GM12878 (cell line): Measurements from ENCODE around the gene S100A2. TPM values are rescaled to one million over a fixed set of nuclear protein-coding genes. Genes with fewer than 3 reads are reported as not detected.

Experiments used
- ATAC-seq: fragments of 200-7000 bp; cut with Tn5 transposase; 3 replicates; pipeline ENCODE4 v1.9.1; 2020; ENCODE audit warnings: mild to moderate bottlenecking, moderate library complexity
- BruUV-seq: library from RNA; stranded (reverse); fragments of 400-500 nt; replicated peaks from 2 replicates; lab custom pipeline; 2021; lab: Mats Ljungman, UMichigan
- CTCF ChIA-PET: fragments of 300-600 bp; sonication (Branson Sonifier 250); formaldehyde crosslinking; extraction: SDS; loops from one replicate; lab custom pipeline; 2021; ENCODE audit warnings: inconsistent platforms; lab: Yijun Ruan, JAX
- POLR2A ChIA-PET: fragments of 350-600 bp; formaldehyde crosslinking; extraction: SDS; loops from one replicate; lab custom pipeline; 2021; ENCODE audit warnings: inconsistent platforms; lab: Charles Lee
- RAD21 ChIA-PET: fragments of 300-600 bp; sonication (Branson Sonifier 250); formaldehyde crosslinking; loops from one replicate; lab custom pipeline; 2023; ENCODE audit warnings: antibody characterized with exemption; ENCODE audit not compliant: unreplicated experiment; lab: Charles Lee
- SMC1A ChIA-PET: fragments of 300-600 bp; sonication (Branson Sonifier 250); formaldehyde crosslinking; loops from one replicate; lab custom pipeline; 2023; ENCODE audit not compliant: unreplicated experiment, uncharacterized antibody; lab: Charles Lee
- DNase-seq: peaks from one replicate; pipeline ENCODE4 v3.0.0-alpha.2; 2011; ENCODE audit warnings: low read depth, low spot score
- FAIRE-seq: peaks from 3 replicates; lab custom pipeline; 2011; peaks lifted over from hg19 to GRCh38; lab: Jason Lieb, UNC
- H2AFZ ChIP-seq: 2 replicates; pipeline ENCODE4 v1.6.0; 2011; ENCODE audit warnings: low read depth, low read length, control low read depth; ENCODE audit not compliant: control insufficient read depth
- H3K27ac ChIP-seq: 2 replicates; pipeline ENCODE4 v1.5.1; 2011; ENCODE audit warnings: control low read depth; ENCODE audit not compliant: control insufficient read depth, insufficient read depth
- H3K27me3 ChIP-seq, 2 experiments: replicated peaks in 1 of 2; 2 replicates each; pipeline versions ENCODE4 v1.6.0 to v1.6.1; 2011; ENCODE audit warnings: low read length in 1 of 2; ENCODE audit not compliant: control insufficient read depth in 2 of 2, insufficient read depth in 2 of 2
- H3K36me3 ChIP-seq, 2 experiments: 2 replicates each; pipeline ENCODE4 v1.5.1; 2011; ENCODE audit warnings: low read length in 1 of 2; ENCODE audit not compliant: control insufficient read depth in 2 of 2, insufficient read depth in 2 of 2
- H3K4me1 ChIP-seq: 2 replicates; pipeline ENCODE4 v1.6.1; 2011; ENCODE audit warnings: mild to moderate bottlenecking, low read length, moderate library complexity, mixed read lengths; ENCODE audit not compliant: control insufficient read depth, insufficient read depth
- H3K4me2 ChIP-seq: 2 replicates; pipeline ENCODE4 v1.6.0; 2011; ENCODE audit warnings: control low read depth; ENCODE audit not compliant: control insufficient read depth, insufficient read depth
- H3K4me3 ChIP-seq: fragments of 200-600 bp; sonication (generic); 2 replicates; pipeline ENCODE4 v1.5.1; 2016
- H3K79me2 ChIP-seq: 2 replicates; pipeline ENCODE4 v1.6.0; 2011; ENCODE audit warnings: low read length; ENCODE audit not compliant: control insufficient read depth, insufficient read depth
- H3K9ac ChIP-seq: 2 replicates; pipeline ENCODE4 v1.8.0; 2011; ENCODE audit warnings: low read length, control low read depth, mixed read lengths; ENCODE audit not compliant: control insufficient read depth, insufficient read depth
- H3K9me3 ChIP-seq: replicated peaks from 3 replicates; pipeline ENCODE4 v1.5.1; 2011; ENCODE audit warnings: mild to moderate bottlenecking, low read length; ENCODE audit not compliant: control insufficient read depth, insufficient read depth
- H4K20me1 ChIP-seq: 2 replicates; pipeline ENCODE4 v1.6.0; 2011; ENCODE audit not compliant: control insufficient read depth, insufficient read depth
- BCL11A ChIP-seq: IDR thresholded peaks from 2 replicates; pipeline ENCODE4 v1.6.1; 2011; ENCODE audit warnings: low read depth, low read length
- BHLHE40 ChIP-seq, 2 experiments: fragments of 450-650 bp in 1 of 2; IDR thresholded peaks; 2 replicates each; pipeline ENCODE4 v1.6.1; 2011 to 2017; ENCODE audit warnings: low read depth in 2 of 2, borderline replicate concordance in 1 of 2, improper control_type of control experiment in 1 of 2, low read length in 1 of 2, mild to moderate bottlenecking in 1 of 2
- BMI1 ChIP-seq: fragments of 450-650 bp; IDR thresholded peaks from 2 replicates; pipeline ENCODE4 v1.6.1; 2016; ENCODE audit warnings: mild to moderate bottlenecking, moderate library complexity, borderline replicate concordance
- CBX5 ChIP-seq: sonication (generic); IDR thresholded peaks from 2 replicates; pipeline ENCODE4 v1.6.1; 2016; ENCODE audit warnings: low read depth, moderate library complexity, mild to moderate bottlenecking, inconsistent platforms
- CREM ChIP-seq: IDR thresholded peaks from 2 replicates; pipeline ENCODE4 v1.6.1; 2014; ENCODE audit warnings: antibody characterized with exemption, low read depth
- HDGF ChIP-seq: fragments of 450-650 bp; IDR thresholded peaks from 2 replicates; pipeline ENCODE4 v1.6.1; 2016; ENCODE audit warnings: antibody characterized with exemption
- IRF3 ChIP-seq: fragments of 450-650 bp; IDR thresholded peaks from 2 replicates; pipeline ENCODE4 v1.6.1; 2014; ENCODE audit warnings: mild to moderate bottlenecking
- NR2F1 ChIP-seq: fragments of 450-650 bp; conservative IDR thresholded peaks from 2 replicates; pipeline ENCODE4 v1.6.1; 2017; ENCODE audit warnings: mild to moderate bottlenecking
- PAX5 ChIP-seq: IDR thresholded peaks from 2 replicates; pipeline ENCODE4 v1.6.1; 2011; ENCODE audit warnings: low read depth, low read length, borderline replicate concordance
- POLR2AphosphoS2 ChIP-seq: IDR thresholded peaks from 2 replicates; pipeline ENCODE4 v1.6.1; 2011; ENCODE audit warnings: low read depth, mild to moderate bottlenecking, low read length, improper control_type of control experiment, moderate library complexity
- SMARCA5 ChIP-seq: fragments of 450-650 bp; IDR thresholded peaks from 2 replicates; pipeline ENCODE4 v1.6.1; 2017; ENCODE audit warnings: mild to moderate bottlenecking
- SPI1 ChIP-seq: IDR thresholded peaks from 2 replicates; pipeline ENCODE4 v1.6.1; 2011; ENCODE audit warnings: low read depth, mild to moderate bottlenecking, low read length, moderate library complexity, borderline replicate concordance; ENCODE audit not compliant: insufficient read depth
- WGBS: methylation state at CpG from one replicate; pipeline ENCODE4 v1.1.6; 2016; ENCODE audit warnings: low lambda C conversion rate; ENCODE audit not compliant: insufficient replicate concordance, insufficient coverage; ENCODE audit errors: missing lambda C conversion rate; 5-methylcytosine and 5-hydroxymethylcytosine counted together
- in situ Hi-C: fragments of 300-500 bp; cut with MboI; formaldehyde crosslinking; loops from 9 replicates; pipeline ENCODE4 v1.14.3; 2018; ENCODE audit warnings: mixed read lengths
- intact Hi-C: fragments of 100-400 bp; cut with micrococcal nuclease; formaldehyde crosslinking; loops from one replicate; pipeline ENCODE4 v1.14.2; 2022; ENCODE audit not compliant: unreplicated experiment
- polyA plus RNA-seq, 11 experiments: library from polyadenylated mRNA; depleted of rRNA in 4 of 11; unstranded in 6 of 11; stranded (reverse) in 5 of 11; fragments of >200 nt; fragmentation: Nextera tagmentation in 4 of 11; fragmentation: Illumina TruSeq in 1 of 11; extraction: Ambion mirVana in 4 of 11; extraction: Trizol in 1 of 11; gene quantifications; 1 replicate in 1 of 11; 2 replicates in 10 of 11; pipeline versions ENCODE4 v1.2.1 to v1.2.3, GENCODE V29; 2011 to 2016; ENCODE audit warnings: inconsistent platforms in 2 of 11, missing spikeins in 2 of 11, low read depth in 1 of 11
- total RNA-seq, 4 experiments: library from RNA; depleted of rRNA in 3 of 4; stranded (reverse); fragments of >200 nt in 3 of 4; fragmentation: Illumina TruSeq in 1 of 4; extraction: Trizol in 1 of 4; gene quantifications; 2 replicates each; pipeline versions ENCODE4 v1.2.1 to v1.2.3, GENCODE V29; 2013 to 2021
- TF ChIP-seq, protein P1 (sequence below): fragments of 450-650 bp; IDR thresholded peaks from 2 replicates; pipeline ENCODE4 v1.6.1; 2018; ENCODE audit warnings: mild to moderate bottlenecking, low read depth, moderate library complexity; ENCODE audit not compliant: partially characterized antibody

S100A2 gene
- total and polyA plus RNA-seq, 10 of the 15 experiments (the other 5 are each of a cell fraction or from before 2014, with no cell fraction given): 0.11 to 1.5 (median 0.59) TPM; not detected in 2

GRCh38 chr1:153547560-153548551, 17.8 kb downstream of the S100A2 start (continued):
- TF ChIP-seq CREM: no peak
- no peak for TF ChIP-seq BCL11A
- TF ChIP-seq HDGF: no peak
- TF ChIP-seq NR2F1: no peak
- no peak for TF ChIP-seq PAX5

GRCh38 chr1:153546796-153547559, 18.7 kb downstream of the S100A2 start:
- H4K20me1 ChIP-seq: no peaks in the 10 kb centered on the region
- no peak overlapping the region for H3K4me3 ChIP-seq
- H3K4me1 ChIP-seq: peaks cover 15% of the 10 kb centered on the region
- no peak for FAIRE-seq
- 34% methylated on average over 14 of the region's 14 CpGs for WGBS
- RAD21 ChIA-PET: interaction anchor here (3.5 kb wide), 1 partner anchor 12 kb away, joined by 38 read pairs; the partner anchor contains the start of gene S100A6
- H3K4me2 ChIP-seq: no peak overlapping the region
- H3K79me2 ChIP-seq: no peaks in the 10 kb centered on the region
- no peak for ATAC-seq
- POLR2A ChIA-PET: interaction anchor here (0.5 to 4.1 kb wide), 4 partner anchors 10 to 18 kb away, joined by 4 to 34 read pairs (median 18); partner anchors contain the start of genes S100A2 and S100A6
- H3K9ac ChIP-seq: no peak overlapping the region
- CTCF ChIA-PET: interaction anchor here (0.8 to 3.2 kb wide), 3 partner anchors 21 to 52 kb away, joined by 4 to 15 read pairs (median 11); no protein-coding TSS in a partner anchor
- H3K36me3 ChIP-seq: no peaks in the 10 kb centered on the region
- no peak for DNase-seq
- in situ Hi-C loops: no loop called here
- H2AFZ ChIP-seq: no peak overlapping the region
- BruUV-seq: no TSS peak
- no peak overlapping the region for H3K27ac ChIP-seq
- H3K27me3 ChIP-seq: no peaks in the 10 kb centered on the region
- SMC1A ChIA-PET: interaction anchor here (1.0 to 3.4 kb wide), 6 partner anchors 12 to 21 kb away, joined by 3 to 18 read pairs (median 9); partner anchors contain the start of genes S100A2 and S100A6
- intact Hi-C loops: no loop called here
- no peaks in the 10 kb centered on the region for H3K9me3 ChIP-seq
- TF ChIP-seq SPI1 (no peak), BHLHE40 (IDR thresholded peaks at IDR 0.05; ENCODE audit: borderline replicate concordance in 1 of 2, low read depth in 2 of 2, low read length in 1 of 2) (no peak), POLR2AphosphoS2 (no peak), BMI1 (no peak), IRF3 (no peak), CBX5 (no peak), SMARCA5 (no peak)
- TF ChIP-seq, protein P1, sequence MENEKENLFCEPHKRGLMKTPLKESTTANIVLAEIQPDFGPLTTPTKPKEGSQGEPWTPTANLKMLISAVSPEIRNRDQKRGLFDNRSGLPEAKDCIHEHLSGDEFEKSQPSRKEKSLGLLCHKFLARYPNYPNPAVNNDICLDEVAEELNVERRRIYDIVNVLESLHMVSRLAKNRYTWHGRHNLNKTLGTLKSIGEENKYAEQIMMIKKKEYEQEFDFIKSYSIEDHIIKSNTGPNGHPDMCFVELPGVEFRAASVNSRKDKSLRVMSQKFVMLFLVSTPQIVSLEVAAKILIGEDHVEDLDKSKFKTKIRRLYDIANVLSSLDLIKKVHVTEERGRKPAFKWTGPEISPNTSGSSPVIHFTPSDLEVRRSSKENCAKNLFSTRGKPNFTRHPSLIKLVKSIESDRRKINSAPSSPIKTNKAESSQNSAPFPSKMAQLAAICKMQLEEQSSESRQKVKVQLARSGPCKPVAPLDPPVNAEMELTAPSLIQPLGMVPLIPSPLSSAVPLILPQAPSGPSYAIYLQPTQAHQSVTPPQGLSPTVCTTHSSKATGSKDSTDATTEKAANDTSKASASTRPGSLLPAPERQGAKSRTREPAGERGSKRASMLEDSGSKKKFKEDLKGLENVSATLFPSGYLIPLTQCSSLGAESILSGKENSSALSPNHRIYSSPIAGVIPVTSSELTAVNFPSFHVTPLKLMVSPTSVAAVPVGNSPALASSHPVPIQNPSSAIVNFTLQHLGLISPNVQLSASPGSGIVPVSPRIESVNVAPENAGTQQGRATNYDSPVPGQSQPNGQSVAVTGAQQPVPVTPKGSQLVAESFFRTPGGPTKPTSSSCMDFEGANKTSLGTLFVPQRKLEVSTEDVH: no peak
